Fibroblast of villous mesenchyme (primary cell): ENCODE measurements around the gene NSRP1. TPM values are rescaled to one million over a fixed set of nuclear protein-coding genes. Genes with fewer than 3 reads are reported as not detected.

ENCODE experiments used
- DNase-seq: peaks from one replicate; pipeline ENCODE4 v3.0.0-alpha.2; 2010; ENCODE audit warnings: low read depth
- H3K4me3 ChIP-seq: 2 replicates; pipeline ENCODE4 v1.5.1; 2011; ENCODE audit warnings: low read depth, mild to moderate bottlenecking, low read length
- CTCF ChIP-seq: IDR thresholded peaks from 2 replicates; pipeline ENCODE4 v1.5.1; 2012; ENCODE audit warnings: low read depth, mild to moderate bottlenecking, low read length; ENCODE audit not compliant: insufficient read depth
- total RNA-seq: library from RNA; depleted of rRNA; stranded (reverse); fragments of >200 nt; gene quantifications from 2 replicates; pipeline ENCODE4 v1.2.3, GENCODE V29; 2012

NSRP1 gene
- total RNA-seq, 1 donor: 10.8 TPM

- no peak overlapping the region for H3K4me3 ChIP-seq
- no peak for TF ChIP-seq CTCF
- DNase-seq: peak; percentile 43
Measured at GRCh38 chr17:30160419-30161172, 44.0 kb downstream of the NSRP1 start.

GRCh38 chr17:30161601-30162000, 45.0 kb downstream of the NSRP1 start:
- DNase-seq: no peak
- TF ChIP-seq CTCF: no peak
- H3K4me3 ChIP-seq: no peak overlapping the region

GRCh38 chr17:30164531-30164930, 47.9 kb downstream of the NSRP1 start:
- TF ChIP-seq CTCF: no peak
- no peak overlapping the region for H3K4me3 ChIP-seq
- DNase-seq: no peak

- H3K4me3 ChIP-seq: no peak overlapping the region
- no peak for TF ChIP-seq CTCF
- DNase-seq: no peak
Measured at GRCh38 chr17:30165147-30165546, 48.5 kb downstream of the NSRP1 start.

- DNase-seq: no peak
- TF ChIP-seq CTCF: no peak
- no peak overlapping the region for H3K4me3 ChIP-seq
Measured at GRCh38 chr17:30165960-30166359, 49.3 kb downstream of the NSRP1 start.

GRCh38 chr17:30170415-30170987, 53.9 kb downstream of the NSRP1 start:
- no peak for DNase-seq
- TF ChIP-seq CTCF: no peak
- H3K4me3 ChIP-seq: no peak overlapping the region
